SK-N-SH treated with all-trans-retinoic acid at 6 μM for 48 hours (cell line): ENCODE data around the gene THSD4.

ENCODE experiments used
- ARNTL ChIP-seq: fragments of 450-650 bp; formaldehyde crosslinking; IDR thresholded peaks from 2 replicates; pipeline ENCODE4 v1.5.0; 2020; ENCODE audit warnings: low read depth, mild to moderate bottlenecking, moderate library complexity, borderline replicate concordance
- BACH2 ChIP-seq: fragments of 250-450 bp; sonication (Bioruptor Pico); IDR thresholded peaks from 2 replicates; pipeline ENCODE4 v1.9.0; 2021; ENCODE audit warnings: mild to moderate bottlenecking, borderline replicate concordance
- CREB5 ChIP-seq: fragments of 250-450 bp; sonication (Bioruptor Pico); IDR thresholded peaks from 2 replicates; pipeline ENCODE4 v1.5.1; 2020; ENCODE audit warnings: low read depth, mild to moderate bottlenecking, moderate library complexity
- ESRRG ChIP-seq: fragments of 250-450 bp; sonication (Bioruptor Pico); IDR thresholded peaks from 2 replicates; pipeline ENCODE4 v1.6.1; 2021; ENCODE audit warnings: mild to moderate bottlenecking
- GLIS3 ChIP-seq: fragments of 250-450 bp; sonication (Bioruptor Pico); IDR thresholded peaks from 2 replicates; pipeline ENCODE4 v1.5.0; 2020; ENCODE audit warnings: mild to moderate bottlenecking, moderate library complexity
- ISL1 ChIP-seq: fragments of 250-450 bp; sonication (Bioruptor Pico); IDR thresholded peaks from 2 replicates; pipeline ENCODE4 v2.1.2; 2022; ENCODE audit warnings: mild to moderate bottlenecking, moderate library complexity
- PATZ1 ChIP-seq: fragments of 250-450 bp; sonication (Bioruptor Pico); IDR thresholded peaks from 2 replicates; pipeline ENCODE4 v1.8.0; 2020; ENCODE audit warnings: mild to moderate bottlenecking, moderate library complexity, borderline replicate concordance
- TCF4 ChIP-seq: fragments of 250-450 bp; sonication (Bioruptor Pico); IDR thresholded peaks from 2 replicates; pipeline ENCODE4 v1.8.0; 2021; ENCODE audit warnings: mild to moderate bottlenecking, moderate library complexity, borderline replicate concordance
- ZFP3 ChIP-seq: fragments of 250-450 bp; sonication (Bioruptor Pico); IDR thresholded peaks from 2 replicates; pipeline ENCODE4 v1.5.0; 2020; ENCODE audit warnings: mild to moderate bottlenecking, moderate library complexity
- ZNF70 ChIP-seq: fragments of 450-650 bp; formaldehyde crosslinking; IDR thresholded peaks from 2 replicates; pipeline ENCODE4 v1.5.0; 2020; ENCODE audit warnings: mild to moderate bottlenecking, moderate library complexity
- TF ChIP-seq, protein P1 (sequence below): fragments of 250-450 bp; sonication (Bioruptor Pico); IDR thresholded peaks from 2 replicates; pipeline ENCODE4 v1.5.0; 2020; ENCODE audit warnings: mild to moderate bottlenecking, moderate library complexity
- TF ChIP-seq, protein P2 (sequence below): fragments of 250-450 bp; sonication (Bioruptor Pico); IDR thresholded peaks from 2 replicates; pipeline ENCODE4 v1.8.0; 2021; ENCODE audit warnings: low read depth, mild to moderate bottlenecking, moderate library complexity, borderline replicate concordance

GRCh38 chr15:71541746-71542145, 426.5 kb downstream of the THSD4 start:
- TF ChIP-seq ARNTL (CRISPR knock-in tag) (no peak), TCF4 (CRISPR knock-in tag) (no peak), PATZ1 (CRISPR knock-in tag) (no peak), ZFP3 (CRISPR knock-in tag) (no peak), BACH2 (CRISPR knock-in tag) (no peak), ISL1 (CRISPR knock-in tag) (no peak), GLIS3 (CRISPR knock-in tag) (no peak), ZNF70 (no peak), CREB5 (CRISPR knock-in tag) (no peak), ESRRG (no peak)
- TF ChIP-seq, protein P1, sequence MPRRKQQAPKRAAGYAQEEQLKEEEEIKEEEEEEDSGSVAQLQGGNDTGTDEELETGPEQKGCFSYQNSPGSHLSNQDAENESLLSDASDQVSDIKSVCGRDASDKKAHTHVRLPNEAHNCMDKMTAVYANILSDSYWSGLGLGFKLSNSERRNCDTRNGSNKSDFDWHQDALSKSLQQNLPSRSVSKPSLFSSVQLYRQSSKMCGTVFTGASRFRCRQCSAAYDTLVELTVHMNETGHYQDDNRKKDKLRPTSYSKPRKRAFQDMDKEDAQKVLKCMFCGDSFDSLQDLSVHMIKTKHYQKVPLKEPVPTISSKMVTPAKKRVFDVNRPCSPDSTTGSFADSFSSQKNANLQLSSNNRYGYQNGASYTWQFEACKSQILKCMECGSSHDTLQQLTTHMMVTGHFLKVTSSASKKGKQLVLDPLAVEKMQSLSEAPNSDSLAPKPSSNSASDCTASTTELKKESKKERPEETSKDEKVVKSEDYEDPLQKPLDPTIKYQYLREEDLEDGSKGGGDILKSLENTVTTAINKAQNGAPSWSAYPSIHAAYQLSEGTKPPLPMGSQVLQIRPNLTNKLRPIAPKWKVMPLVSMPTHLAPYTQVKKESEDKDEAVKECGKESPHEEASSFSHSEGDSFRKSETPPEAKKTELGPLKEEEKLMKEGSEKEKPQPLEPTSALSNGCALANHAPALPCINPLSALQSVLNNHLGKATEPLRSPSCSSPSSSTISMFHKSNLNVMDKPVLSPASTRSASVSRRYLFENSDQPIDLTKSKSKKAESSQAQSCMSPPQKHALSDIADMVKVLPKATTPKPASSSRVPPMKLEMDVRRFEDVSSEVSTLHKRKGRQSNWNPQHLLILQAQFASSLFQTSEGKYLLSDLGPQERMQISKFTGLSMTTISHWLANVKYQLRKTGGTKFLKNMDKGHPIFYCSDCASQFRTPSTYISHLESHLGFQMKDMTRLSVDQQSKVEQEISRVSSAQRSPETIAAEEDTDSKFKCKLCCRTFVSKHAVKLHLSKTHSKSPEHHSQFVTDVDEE (CRISPR knock-in tag) = no peak
- TF ChIP-seq, protein P2, sequence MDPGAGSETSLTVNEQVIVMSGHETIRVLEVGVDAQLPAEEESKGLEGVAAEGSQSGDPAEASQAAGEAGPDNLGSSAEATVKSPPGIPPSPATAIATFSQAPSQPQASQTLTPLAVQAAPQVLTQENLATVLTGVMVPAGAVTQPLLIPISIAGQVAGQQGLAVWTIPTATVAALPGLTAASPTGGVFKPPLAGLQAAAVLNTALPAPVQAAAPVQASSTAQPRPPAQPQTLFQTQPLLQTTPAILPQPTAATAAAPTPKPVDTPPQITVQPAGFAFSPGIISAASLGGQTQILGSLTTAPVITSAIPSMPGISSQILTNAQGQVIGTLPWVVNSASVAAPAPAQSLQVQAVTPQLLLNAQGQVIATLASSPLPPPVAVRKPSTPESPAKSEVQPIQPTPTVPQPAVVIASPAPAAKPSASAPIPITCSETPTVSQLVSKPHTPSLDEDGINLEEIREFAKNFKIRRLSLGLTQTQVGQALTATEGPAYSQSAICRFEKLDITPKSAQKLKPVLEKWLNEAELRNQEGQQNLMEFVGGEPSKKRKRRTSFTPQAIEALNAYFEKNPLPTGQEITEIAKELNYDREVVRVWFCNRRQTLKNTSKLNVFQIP = no peak
